CD4-positive, alpha-beta T cell treated with Interleukin-1 beta for 1 hour (primary cell): ENCODE measurements around the gene MAEA.

ENCODE experiments used
- DNase-seq, 2 donors: peaks; one replicate each; pipeline ENCODE4 v3.0.0-alpha.2; 2020 to 2022

The MAEA gene

DNA sequence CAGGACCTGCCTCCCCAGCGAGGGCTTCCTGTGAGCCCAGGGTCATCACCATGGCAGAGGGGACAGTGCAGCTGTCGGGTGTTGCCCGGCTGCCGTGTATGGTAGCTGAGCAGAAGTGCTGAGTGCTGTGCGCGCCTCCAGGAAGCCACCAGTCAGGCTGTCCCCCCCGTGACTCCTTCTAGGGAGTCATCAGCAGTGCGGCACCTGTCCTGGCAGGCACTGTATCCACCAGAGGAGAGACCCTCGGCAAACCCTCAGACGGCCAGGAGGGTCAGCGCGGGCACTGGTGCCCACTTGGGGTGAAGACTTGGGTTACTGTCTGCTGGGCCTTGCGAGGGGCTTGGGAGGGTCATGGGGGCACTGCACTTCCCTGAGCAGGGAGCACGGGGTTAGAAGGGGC is 65.7 kb downstream of the MAEA start:
- no peak for DNase-seq

DNA sequence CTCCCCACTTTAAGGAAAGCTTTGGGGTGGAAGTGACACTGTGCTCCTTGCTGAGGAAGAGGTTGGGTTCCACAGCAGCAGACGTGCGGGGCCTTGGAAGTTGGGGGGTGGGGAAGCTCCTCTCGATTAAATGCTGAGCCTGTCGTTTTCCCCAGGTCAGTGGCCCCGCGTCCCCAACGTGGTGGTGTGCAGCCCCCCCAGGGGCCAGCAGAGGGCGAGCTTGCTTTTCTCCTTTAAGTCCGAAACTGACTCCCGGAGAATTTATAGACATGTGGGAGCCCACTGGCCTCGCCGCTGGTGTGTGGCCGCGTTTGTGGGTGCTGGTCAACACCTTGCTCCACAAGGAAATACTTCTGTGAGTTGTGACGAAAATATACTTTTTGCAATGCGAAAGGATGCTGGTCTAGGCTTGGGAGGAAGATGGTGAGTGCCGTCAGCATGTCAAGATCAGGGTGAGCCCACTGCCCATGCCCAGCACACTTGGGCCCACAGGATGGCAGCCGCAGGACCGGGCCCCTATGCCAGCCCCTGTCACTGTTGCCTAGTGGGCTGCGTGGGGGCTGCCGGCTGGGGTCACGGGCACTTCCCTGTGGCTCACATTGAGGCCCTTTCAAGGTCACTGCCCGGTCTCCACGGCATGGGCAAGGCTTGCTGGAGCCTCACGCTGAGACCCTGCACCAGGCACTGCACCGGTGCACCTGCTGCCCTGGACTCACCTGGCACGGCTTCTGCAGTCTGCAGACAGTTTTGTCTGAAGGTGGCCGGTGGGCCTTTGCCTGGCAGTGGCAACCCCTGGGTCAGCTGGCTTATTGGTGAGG is 66.7 kb downstream of the MAEA start:
- peak; percentile 20 to 48 for DNase-seq

DNA sequence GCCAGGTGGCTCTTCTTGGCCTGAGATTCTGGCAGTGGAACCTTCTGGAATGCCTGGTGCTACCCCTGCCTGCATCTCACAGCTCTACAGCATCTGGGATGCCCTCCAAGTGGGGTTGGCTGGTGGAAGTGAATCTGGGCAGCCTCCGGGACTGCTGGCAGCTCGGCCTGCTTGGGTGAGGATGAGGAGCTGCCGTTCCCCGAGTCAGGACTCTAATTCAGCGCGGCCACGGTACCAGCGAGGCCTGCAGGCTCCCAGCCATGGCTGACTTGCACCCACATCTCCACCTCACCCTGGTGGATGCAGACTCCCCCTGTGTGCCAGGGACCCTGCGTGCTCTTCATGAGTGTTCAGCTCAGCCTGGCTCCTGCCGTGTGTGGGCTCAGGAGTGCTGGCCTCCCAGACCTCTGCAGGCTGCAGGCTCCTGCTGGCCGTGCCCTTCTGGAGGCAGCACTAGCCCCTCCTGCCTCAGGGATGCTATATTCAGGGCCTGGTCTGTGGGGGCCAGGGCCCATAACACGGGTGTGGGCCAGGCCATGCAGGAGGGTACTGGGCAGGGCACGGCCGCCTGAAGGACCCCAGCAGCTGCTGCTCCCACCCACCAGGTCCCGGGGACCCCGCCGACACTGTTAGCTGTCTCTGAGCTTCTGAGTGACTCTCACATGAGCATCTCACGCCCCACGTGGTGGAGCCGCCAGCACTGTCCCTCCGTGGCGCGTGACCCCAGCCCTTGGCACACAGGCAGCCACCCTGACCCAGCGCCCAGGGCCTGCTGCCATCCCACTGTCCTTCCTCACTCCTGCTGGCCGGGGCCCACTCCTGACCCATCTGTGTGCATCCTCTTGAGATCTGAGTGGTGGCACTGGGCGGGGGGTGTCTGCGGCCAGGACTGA is 67.9 kb downstream of the MAEA start:
- DNase-seq = no peak

DNA sequence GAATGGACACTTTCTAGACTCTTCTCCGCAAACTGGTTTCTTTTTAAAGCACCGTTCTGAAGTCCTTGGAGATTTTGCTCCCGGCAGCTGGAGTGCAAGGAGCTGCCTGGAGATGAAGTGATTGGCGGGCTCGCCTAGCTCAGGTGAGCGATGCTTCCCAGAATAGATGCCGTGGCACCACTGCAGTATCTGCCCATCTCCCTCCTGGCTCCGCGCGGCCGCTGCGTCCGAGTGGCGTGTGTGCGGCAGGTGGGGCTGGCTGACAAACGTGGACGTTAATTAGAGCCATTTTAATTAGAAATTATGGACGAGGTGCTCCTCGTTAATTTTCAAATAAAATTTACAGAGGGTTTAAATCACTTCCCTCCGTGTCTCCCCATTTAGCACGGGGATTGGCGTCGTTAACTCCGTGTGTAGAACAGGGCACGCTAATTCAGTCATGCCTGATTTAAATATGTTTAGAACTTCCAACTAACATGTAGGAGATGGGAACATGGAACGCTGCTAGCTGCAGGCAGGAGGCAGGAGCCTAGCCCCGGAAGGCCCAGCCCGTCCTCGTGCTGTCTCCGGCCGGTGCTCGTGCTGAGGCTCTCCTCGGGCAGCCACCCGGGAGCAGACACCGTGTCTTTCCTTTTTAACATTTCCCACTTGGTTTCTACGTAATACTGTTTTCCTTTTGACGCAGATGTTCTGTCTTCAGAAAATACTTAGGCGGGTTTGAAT is 68.9 kb downstream of the MAEA start:
- DNase-seq = no peak

DNA sequence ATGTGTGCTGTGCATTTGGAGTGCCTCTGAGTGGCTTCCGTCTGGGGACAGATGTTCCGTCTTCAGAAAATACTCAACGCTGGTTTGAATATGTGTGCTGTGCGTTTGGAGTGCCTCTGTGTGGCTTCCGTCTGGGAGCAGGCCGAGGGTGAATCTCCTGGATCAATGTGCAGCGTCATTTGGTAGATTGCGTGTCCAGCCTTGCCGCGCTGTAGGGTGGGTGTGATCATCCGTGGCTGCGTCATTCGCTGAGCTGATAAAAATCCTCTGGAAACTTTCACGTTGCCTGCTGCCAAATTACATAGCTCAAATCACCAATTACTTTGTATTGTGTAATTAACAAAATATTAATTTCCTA is 69.4 kb downstream of the MAEA start:
- no peak for DNase-seq

DNA sequence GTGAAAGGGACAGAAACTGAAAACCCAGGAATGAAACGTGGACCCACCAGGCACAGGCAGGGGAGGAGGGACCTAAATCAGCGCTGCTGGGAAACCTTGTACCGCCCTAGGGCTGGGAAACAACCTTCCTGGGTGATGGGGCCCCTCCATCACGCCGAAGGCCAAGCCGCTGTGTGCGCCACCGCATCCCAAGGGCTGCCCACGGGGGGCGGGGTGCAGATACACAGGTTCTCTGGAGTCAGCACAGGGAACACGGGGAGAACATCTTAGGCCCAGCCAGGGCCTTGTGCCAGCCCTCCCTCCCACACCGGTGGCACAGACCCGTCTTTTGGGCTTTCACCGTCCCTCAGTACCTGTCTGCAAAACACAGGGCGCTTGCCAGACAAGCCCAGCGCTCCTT is 70.3 kb downstream of the MAEA start:
- DNase-seq = no peak

DNA sequence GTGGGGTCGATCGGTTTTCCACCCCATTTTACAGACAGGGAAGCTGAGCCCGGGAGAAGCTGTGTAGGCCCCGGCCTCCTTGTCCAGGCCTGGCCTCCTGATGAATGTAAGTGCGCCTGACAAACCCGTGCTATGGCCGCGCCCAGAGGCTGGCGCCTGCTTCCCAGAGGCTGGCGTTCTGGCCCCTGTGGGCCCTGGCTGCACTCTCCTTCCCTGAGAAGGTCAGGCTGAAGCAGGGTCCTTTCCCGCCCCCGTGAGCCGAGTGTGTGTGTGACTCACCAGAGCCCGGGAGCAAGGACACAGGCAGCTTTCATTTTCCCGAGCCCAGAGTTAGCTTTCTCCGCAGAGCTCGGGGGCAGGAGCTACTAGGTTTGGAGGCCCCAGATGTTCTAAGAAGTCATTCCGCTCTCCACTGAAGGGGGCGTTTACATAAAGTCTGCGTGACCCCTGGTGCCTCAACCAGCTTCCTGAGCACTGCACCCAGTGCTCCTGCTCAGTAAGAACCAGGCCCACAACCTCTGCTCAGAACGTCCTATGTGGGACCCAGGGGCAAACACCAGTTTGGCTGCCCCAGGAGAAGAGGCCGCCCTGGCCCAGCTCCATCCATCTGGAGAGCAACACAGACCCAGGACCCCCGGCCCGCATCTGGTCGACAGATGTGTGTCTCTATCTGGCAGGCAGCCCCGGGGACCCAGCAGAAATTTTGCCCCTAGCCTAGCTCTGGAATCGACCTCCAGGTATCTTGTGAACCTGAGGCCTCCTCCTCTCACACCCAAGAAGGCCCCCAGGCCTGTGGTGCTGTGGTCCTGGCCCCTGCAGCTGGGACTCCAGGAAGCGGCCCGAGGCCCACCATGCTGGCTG is 71.0 kb downstream of the MAEA start:
- no peak for DNase-seq

DNA sequence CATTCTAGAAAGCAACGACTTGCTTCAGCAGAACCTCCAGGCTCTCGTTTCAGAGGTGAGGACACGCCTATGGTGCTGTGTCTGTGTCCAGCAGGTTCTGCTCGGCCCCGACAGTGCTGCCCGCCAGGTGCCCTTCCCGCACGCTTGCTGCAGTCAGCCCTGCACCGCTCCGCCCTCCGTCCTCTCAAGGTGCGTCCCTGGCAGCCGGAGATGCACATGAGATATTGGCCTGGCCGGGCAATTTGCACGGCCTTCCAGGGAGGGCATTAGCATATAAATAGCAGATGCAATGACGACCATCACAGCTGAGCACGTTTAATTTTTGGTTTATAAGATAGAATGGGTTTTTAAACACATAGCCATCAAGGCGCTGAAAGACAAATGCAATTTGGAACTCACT is 71.7 kb downstream of the MAEA start:
- no peak for DNase-seq

DNA sequence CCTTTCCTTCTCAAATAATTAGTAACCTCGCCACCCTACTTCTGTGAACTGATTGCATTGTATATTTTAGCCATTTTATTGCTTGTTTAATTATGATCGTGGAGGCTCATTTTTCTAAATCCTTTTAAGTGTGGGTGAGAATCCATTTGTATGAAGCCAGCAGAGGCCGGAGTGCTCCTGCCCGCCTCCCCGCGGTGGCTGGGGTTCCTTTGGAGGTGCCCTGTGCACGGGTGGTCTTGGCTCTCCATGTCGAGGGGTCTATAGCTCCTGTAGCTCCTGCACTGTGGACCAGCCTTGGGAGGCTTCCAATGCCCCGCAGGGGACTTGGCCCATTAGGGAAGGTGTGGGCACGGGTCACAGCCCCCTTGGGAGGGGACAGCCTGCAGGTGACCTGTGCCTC is 72.4 kb downstream of the MAEA start:
- no peak for DNase-seq

DNA sequence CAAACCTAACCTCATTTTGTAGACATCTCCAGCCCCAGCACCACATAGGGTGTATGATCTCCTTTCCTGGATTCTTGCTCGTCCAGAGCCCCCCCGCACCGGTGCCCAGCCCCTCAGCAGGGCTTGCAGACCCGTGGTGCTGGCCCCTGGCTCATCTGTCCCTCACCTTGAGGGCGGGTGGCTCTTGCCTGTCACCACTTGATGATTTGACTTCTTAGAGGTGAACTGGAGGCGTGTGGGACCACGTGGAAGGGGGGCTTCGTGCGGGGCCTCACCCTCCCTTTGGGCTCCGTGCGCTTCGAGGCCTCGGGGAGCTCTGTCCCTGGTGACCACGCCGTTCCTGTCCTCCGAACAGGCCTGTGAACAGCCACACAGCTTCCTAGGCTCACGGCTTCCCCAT is 72.8 kb downstream of the MAEA start:
- DNase-seq = no peak

DNA sequence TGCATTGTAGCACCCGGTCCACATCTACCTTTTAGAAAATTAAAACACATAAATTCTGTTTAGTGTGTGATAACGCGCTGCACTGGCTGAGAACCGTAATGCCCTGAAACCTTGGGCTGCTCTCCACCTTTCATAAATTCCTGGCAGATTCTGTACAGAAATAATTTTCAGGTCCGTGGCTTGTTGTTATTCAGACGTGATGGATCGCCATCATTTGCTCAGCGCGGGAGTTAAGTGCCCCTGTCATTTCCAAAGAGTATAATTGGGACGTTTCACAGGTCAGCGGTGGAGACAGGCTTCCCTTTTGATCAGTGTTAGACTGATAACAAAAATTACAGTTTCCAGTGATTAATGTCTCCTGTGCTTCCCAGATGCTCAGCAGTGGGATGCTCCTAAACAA is 73.8 kb downstream of the MAEA start:
- DNase-seq = no peak

DNA sequence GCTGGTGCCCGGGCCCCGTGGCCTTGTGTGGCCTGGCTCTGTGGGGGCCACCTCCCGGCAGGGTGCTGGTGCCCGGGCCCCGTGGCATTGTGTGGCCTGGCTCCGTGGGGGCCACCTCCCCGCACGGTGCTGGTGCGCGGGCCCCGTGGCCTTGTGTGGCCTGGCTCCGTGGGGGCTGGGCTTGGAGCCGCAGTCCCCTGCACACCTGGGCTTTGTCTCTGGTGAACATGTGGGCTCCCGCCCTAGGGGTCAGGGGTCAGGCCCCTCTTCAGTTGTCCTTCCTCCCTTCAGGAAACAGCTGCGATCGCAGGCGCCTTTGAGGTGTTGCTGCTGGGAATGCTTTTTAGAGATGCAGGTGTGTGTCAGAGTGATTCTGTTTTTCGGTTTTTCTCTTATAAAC is 74.5 kb downstream of the MAEA start:
- no peak for DNase-seq

DNA sequence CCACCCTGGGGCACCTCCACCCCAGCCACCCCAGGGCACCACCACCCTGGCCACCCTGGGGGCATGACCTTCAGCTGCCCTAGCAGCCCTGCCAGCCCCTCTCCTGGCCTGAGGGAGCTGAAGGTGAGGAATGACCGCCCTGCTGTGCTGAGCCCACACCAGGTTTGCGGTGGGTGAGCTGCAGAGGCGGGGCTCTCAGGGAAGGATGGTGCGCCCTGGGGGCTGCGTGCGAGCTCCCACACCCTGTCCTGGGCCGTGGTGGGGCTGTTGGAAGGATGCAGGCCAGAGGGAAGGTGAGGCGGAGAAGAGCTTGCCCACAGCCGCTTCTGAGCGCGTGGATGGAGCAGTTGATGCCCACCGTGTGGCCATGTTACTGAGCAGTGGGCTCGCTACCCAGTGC is 75.1 kb downstream of the MAEA start:
- no peak for DNase-seq

DNA sequence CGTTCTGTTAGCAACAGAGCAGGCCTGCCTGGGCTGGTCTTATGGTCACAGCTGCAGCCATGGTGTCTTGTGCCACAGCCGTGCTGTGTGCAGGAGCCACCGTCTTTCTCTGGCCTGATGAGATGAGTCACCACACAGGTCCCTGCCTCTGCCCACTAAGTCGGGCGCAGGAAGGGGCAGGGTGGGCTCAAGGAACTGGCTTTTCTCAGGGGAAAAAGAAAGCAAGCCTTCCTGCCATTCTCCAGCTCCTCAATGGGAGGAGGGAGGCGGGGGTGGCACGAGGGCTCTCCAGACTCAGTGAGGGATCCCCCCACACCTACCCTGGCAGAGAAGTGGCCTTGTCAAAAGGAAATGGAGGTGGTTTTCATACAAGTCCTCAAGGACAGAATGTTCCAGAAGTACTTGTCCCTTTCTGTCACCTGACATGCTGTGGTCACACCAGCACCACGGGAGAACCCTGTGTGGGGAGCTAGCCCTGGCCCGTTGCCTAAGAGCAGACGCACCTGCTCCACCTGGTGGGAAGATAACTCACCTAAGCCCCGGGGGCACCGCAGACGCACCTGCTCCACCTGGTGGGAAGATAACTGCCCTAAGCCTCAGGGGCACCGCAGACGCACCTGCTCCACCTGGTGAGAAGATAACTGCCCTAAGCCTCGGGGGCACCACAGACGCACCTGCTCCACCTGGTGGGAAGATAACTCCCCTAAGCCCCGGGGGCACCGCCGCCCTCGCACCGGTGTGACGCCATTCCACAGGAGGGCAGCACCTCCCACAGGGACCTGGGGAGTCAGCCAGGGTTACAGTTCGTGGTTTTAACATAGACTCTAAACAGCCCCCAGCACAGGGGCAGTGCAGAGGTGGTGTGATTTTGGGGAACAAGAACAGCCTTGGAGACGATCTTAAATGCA is 75.8 kb downstream of the MAEA start:
- no peak for DNase-seq

DNA sequence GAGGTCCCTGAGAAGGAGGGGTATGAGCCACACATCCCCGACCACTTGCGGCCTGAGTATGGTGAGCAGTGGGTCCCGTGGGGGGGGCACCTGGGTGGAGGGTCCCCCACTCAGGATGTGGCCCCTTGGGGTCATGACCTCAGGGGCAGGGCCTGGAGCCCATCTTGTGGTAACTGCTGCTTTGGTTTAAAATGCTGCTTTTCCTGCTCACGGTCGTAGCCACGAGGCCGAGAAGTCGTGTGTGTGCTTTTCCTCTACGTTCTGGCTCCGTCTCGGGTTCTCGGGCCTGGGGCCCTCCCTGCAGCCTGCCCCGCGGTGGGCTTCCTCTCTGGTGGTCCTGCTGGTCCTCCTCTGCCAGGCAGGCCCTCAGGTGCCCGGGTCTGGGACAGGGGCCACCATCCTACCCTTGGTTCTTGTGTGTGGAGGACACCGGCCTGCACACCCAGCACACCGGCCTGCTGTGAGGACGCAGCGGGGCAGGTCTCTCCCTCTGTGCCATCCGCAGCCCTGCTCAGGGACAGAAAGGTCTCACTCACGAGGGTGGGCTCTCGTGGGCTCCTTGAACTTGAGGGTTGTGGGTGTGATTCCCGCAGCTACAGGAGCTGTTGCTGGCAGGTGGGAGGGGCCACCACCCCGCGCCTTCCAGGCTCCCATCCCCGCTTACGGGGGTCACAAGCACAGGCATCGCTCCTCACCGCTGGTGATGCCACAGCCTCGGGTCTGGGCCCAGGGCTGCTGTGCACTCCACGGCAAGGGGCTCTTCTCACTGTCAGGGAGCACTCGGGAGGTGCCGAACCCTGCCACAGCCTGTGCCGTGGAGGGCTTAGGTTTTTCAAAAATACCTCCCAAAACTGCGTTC is 76.9 kb downstream of the MAEA start:
- no peak for DNase-seq

DNA sequence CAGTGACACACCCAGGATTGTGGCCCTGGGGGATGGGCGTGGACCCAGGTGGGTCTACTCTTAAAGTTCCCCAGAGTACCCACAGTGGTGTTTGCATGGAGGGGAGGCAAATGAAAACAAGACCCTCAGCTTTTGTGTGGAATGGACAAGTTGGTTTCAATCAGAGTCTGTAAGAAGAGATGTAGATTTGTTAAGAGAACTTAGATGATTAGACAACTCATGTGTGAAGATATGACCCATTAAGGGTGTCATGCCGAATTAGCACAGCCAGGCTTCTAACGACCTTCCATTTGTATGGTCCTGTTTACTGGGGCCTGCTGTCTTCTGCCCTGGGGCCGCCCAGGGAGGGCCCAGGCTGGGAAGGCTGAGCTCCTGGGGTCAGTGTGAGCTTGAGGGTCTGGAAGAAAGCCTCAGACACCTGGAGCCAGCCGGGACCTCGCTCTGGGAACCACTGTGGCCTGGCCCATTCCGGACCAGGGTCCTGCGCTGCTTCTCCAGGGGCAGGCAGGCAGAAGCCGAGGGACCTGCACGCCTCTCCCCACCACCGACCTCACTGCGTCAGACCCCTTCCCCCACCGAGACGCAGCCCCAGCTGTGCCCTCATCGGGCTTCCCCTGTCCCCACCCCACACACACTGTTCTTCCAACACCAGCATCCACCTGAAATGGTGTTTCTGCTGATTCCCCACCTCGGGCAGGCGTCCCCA is 77.7 kb downstream of the MAEA start:
- DNase-seq = no peak

DNA sequence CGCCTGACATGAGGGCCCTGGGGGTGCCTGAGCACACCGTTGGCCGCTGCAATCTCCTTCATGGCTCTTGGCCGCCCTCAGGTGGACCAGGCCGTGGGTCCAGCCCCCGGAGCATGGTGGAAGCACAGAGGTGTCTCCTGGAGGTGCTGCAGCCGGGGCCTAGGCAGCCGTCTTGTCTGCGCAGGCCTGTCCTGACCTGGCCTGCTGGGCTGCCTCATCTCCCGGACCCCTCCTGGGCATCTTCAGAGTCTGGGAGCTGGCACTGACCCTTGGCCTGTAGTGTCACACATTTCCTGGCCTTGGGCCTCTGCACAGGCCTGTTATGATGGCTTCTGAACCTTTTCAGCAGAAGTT is 78.2 kb downstream of the MAEA start:
- no peak for DNase-seq

DNA sequence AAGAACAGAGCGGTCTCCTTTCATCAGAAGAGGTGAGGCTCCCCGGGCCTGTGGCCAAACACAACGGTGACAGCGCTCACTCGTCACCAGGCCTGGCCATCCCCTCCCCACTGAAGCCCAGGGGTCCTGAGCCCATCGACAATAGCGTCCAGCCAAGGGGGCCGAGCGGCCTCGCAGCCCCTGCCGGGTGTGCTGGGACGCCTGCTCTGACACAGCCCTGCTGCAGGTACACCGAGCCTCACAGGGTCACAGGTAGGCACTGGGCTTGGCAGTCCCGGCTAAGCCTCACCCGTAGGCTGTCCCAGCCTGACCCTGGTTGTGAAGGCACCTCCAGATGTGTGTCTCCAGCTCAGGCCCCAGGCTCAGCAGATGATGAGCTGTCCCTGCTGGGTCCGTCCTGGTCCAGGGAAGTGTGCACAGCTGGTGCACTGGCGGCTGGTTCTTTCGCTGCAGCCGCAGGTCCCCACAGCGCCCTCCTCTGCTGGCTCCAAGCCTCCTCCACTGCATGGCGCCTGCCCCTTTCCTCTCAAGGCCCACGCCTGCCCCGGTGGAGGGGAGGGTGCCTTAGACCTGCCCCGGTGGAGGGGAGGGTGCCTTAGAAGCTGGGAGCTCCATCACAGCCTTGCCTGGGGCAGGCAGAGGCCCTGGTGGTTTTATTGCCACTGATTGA is 78.9 kb downstream of the MAEA start:
- no peak for DNase-seq

DNA sequence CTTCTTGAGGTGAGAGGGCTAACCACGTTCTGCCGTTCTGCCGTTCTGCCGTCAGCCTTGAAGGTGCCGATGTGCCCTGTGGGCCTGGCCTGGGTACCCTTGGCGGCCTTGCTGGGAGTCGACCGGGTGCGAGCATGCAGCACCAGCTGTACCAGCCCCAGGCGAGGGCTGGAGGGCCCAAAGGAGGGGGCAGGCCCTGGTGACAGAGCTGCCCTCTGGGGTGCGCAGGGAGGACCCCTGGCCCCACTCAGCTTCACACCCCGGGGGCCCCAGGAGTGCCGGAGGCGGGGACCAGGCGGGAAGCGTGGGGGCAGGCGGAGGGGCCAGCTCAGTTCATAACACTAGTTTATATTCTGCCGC is 79.4 kb downstream of the MAEA start:
- no peak for DNase-seq
